ENCODE measurements around the gene MCTP1. TPM values are rescaled to one million over a fixed set of nuclear protein-coding genes. Genes with fewer than 3 reads are reported as not detected.

Gene MCTP1
- polyA plus RNA-seq, 1 donor from 2014 or later, result 1.9 TPM

DNA sequence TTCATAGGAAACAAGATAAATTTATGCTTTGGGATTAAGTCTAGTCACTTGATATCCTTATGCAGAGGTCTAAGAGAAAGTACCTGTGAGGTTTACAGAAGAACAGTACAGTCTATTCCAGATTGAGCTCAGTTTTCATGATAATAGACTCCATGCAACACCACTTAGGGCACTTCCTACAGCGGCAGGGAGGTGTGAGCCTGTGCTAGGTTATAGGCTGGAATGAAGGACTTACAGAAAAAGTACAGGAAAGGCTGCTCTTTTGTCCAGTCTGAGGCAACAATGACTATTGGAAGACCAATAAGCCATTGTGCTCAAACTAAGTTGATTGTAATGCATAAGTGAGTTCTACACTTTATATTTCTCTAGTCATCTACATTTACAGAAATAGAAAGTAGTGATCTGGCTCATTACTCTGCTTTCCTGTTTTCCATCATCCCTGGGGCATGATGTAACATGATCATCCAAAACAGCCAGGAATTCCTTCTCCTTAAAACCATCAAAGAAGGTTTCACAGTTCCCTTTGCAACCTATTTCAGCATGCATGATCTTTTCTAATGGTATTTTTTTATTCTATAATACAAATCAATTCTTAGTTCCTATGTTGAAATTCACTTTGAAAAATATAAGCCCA, 343.7 kb downstream of the MCTP1 start:
- TF ChIP-seq EP300 (conservative IDR thresholded peaks at IDR 0.05; ENCODE audit: poor library complexity, severe bottlenecking) (no peak), TAF1 (IDR thresholded peaks at IDR 0.05; ENCODE audit: low read depth) (no peak), MXI1 (conservative IDR thresholded peaks at IDR 0.05; ENCODE audit: poor library complexity, severe bottlenecking) (no peak), POLR2AphosphoS5 (IDR thresholded peaks at IDR 0.05) (no peak), SMC3 (conservative IDR thresholded peaks at IDR 0.05; ENCODE audit: poor library complexity) (no peak), RAD21 (conservative IDR thresholded peaks at IDR 0.05) (no peak), EZH2 (IDR thresholded peaks at IDR 0.05; ENCODE audit: borderline replicate concordance, insufficient read depth, low read length, poor library complexity, severe bottlenecking) (no peak)
- TF ChIP-seq, protein P1, sequence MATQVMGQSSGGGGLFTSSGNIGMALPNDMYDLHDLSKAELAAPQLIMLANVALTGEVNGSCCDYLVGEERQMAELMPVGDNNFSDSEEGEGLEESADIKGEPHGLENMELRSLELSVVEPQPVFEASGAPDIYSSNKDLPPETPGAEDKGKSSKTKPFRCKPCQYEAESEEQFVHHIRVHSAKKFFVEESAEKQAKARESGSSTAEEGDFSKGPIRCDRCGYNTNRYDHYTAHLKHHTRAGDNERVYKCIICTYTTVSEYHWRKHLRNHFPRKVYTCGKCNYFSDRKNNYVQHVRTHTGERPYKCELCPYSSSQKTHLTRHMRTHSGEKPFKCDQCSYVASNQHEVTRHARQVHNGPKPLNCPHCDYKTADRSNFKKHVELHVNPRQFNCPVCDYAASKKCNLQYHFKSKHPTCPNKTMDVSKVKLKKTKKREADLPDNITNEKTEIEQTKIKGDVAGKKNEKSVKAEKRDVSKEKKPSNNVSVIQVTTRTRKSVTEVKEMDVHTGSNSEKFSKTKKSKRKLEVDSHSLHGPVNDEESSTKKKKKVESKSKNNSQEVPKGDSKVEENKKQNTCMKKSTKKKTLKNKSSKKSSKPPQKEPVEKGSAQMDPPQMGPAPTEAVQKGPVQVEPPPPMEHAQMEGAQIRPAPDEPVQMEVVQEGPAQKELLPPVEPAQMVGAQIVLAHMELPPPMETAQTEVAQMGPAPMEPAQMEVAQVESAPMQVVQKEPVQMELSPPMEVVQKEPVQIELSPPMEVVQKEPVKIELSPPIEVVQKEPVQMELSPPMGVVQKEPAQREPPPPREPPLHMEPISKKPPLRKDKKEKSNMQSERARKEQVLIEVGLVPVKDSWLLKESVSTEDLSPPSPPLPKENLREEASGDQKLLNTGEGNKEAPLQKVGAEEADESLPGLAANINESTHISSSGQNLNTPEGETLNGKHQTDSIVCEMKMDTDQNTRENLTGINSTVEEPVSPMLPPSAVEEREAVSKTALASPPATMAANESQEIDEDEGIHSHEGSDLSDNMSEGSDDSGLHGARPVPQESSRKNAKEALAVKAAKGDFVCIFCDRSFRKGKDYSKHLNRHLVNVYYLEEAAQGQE (IDR thresholded peaks at IDR 0.05; ENCODE audit: borderline replicate concordance), result no peak
- TF ChIP-seq, protein P2, sequence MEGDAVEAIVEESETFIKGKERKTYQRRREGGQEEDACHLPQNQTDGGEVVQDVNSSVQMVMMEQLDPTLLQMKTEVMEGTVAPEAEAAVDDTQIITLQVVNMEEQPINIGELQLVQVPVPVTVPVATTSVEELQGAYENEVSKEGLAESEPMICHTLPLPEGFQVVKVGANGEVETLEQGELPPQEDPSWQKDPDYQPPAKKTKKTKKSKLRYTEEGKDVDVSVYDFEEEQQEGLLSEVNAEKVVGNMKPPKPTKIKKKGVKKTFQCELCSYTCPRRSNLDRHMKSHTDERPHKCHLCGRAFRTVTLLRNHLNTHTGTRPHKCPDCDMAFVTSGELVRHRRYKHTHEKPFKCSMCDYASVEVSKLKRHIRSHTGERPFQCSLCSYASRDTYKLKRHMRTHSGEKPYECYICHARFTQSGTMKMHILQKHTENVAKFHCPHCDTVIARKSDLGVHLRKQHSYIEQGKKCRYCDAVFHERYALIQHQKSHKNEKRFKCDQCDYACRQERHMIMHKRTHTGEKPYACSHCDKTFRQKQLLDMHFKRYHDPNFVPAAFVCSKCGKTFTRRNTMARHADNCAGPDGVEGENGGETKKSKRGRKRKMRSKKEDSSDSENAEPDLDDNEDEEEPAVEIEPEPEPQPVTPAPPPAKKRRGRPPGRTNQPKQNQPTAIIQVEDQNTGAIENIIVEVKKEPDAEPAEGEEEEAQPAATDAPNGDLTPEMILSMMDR (IDR thresholded peaks at IDR 0.05; ENCODE audit: poor library complexity, severe bottlenecking), result no peak
- Histone ChIP-seq H4K20me1 (ENCODE audit: insufficient read depth) (no peaks in the 10 kb centered on the region), H3K36me3 (ENCODE audit: insufficient read depth, low read length) (no peaks in the 10 kb centered on the region), H3K9me2 (ENCODE audit: insufficient read depth, low read length) (no peaks in the 10 kb centered on the region), H3K4me3 (ENCODE audit: low read length) (no peak overlapping the region), H3K4me2 (ENCODE audit: low read length) (no peak overlapping the region), H3F3A (ENCODE audit: insufficient read depth, low read length, poor library complexity, severe bottlenecking) (no peaks in the 10 kb centered on the region), H3K27me3 (ENCODE audit: insufficient read depth, low read depth, low read length) (no peaks in the 10 kb centered on the region), H3K79me2 (replicated peaks; ENCODE audit: insufficient read depth, low read length) (no peaks in the 10 kb centered on the region), H3K9ac (ENCODE audit: low read length) (no peak overlapping the region), H2AFZ (ENCODE audit: low read depth, low read length) (no peak overlapping the region), H3K27ac (ENCODE audit: low read length) (no peak overlapping the region), H3K9me3 (ENCODE audit: low read length) (no peaks in the 10 kb centered on the region)

DNA sequence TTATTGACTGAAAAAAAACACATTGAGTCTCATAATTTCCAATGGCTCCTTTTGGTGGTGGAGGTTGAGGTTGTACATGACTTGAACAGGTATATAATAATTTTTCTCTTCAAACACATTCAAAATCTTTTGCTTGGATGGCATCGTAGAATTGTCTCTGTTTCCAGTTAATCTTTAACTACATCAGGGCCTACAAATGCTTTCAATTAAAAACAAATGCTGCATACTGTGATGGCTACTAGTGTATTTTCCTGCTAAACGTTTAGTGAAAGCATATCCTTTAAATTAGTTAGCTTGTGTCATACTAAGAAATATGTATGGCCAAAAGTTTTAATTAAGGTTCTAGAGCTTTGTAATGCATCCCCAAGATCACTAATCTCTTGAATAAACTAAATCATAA, 352.6 kb downstream of the MCTP1 start:
- Histone ChIP-seq H3K27me3 (ENCODE audit: insufficient read depth, low read depth, low read length) (no peaks in the 10 kb centered on the region), H2AFZ (ENCODE audit: low read depth, low read length) (no peak overlapping the region), H3F3A (ENCODE audit: insufficient read depth, low read length, poor library complexity, severe bottlenecking) (no peaks in the 10 kb centered on the region), H3K9me2 (ENCODE audit: insufficient read depth, low read length) (no peaks in the 10 kb centered on the region), H3K9me3 (ENCODE audit: low read length) (no peaks in the 10 kb centered on the region), H3K36me3 (ENCODE audit: insufficient read depth, low read length) (no peaks in the 10 kb centered on the region), H3K4me3 (ENCODE audit: low read length) (no peak overlapping the region), H3K9ac (ENCODE audit: low read length) (no peak overlapping the region), H3K27ac (ENCODE audit: low read length) (no peak overlapping the region), H4K20me1 (ENCODE audit: insufficient read depth) (no peaks in the 10 kb centered on the region), H3K4me2 (ENCODE audit: low read length) (no peak overlapping the region), H3K79me2 (replicated peaks; ENCODE audit: insufficient read depth, low read length) (no peaks in the 10 kb centered on the region)
- TF ChIP-seq, protein P2 (IDR thresholded peaks at IDR 0.05; ENCODE audit: poor library complexity, severe bottlenecking), result no peak
- TF ChIP-seq EZH2 (IDR thresholded peaks at IDR 0.05; ENCODE audit: borderline replicate concordance, insufficient read depth, low read length, poor library complexity, severe bottlenecking) (no peak), RAD21 (conservative IDR thresholded peaks at IDR 0.05) (no peak), TAF1 (IDR thresholded peaks at IDR 0.05; ENCODE audit: low read depth) (no peak), EP300 (conservative IDR thresholded peaks at IDR 0.05; ENCODE audit: poor library complexity, severe bottlenecking) (no peak), SMC3 (conservative IDR thresholded peaks at IDR 0.05; ENCODE audit: poor library complexity) (no peak), MXI1 (conservative IDR thresholded peaks at IDR 0.05; ENCODE audit: poor library complexity, severe bottlenecking) (no peak), POLR2AphosphoS5 (IDR thresholded peaks at IDR 0.05) (no peak)
- TF ChIP-seq, protein P1 (IDR thresholded peaks at IDR 0.05; ENCODE audit: borderline replicate concordance), result no peak

Measured in neural cell (in vitro differentiated cells).